Caco-2 (cell line): Measurements from ENCODE around the gene UNC5B. TPM values are rescaled to one million over a fixed set of nuclear protein-coding genes. Genes with fewer than 3 reads are reported as not detected.

Experiments used
- BruUV-seq: library from RNA; stranded (reverse); fragments of 400-500 nt; replicated peaks from 2 replicates; lab custom pipeline; 2021; lab: Mats Ljungman, UMichigan
- CTCF ChIA-PET: fragments of 300-600 bp; sonication (Branson Sonifier 250); formaldehyde crosslinking; loops from one replicate; lab custom pipeline; 2022; ENCODE audit warnings: antibody characterized with exemption; lab: Charles Lee
- POLR2A ChIA-PET: fragments of 300-600 bp; sonication (Branson Sonifier 250); formaldehyde crosslinking; loops from one replicate; lab custom pipeline; 2022; ENCODE audit warnings: antibody characterized with exemption; lab: Charles Lee
- DNase-seq, 2 experiments: peaks; one replicate each; pipeline versions ENCODE4 v3.0.0 to v3.0.0-alpha.2; 2020 to 2022
- H3K27me3 ChIP-seq: replicated peaks from 2 replicates; pipeline ENCODE4 v1.6.0; 2011; ENCODE audit warnings: low read length; ENCODE audit not compliant: control insufficient read depth, insufficient read depth
- H3K36me3 ChIP-seq: 2 replicates; pipeline ENCODE4 v1.5.1; 2011; ENCODE audit warnings: low read length; ENCODE audit not compliant: control insufficient read depth, insufficient read depth
- H3K4me1 ChIP-seq: fragments of 250-450 bp; sonication (Bioruptor Pico); 2 replicates; pipeline ENCODE4 v1.5.1; 2020; ENCODE audit warnings: mild to moderate bottlenecking
- H3K4me3 ChIP-seq: 2 replicates; pipeline ENCODE4 v1.5.1; 2011; ENCODE audit warnings: low read depth, mild to moderate bottlenecking, control low read depth, low read length
- H3K9me3 ChIP-seq: fragments of 250-450 bp; sonication (Bioruptor Pico); 2 replicates; pipeline ENCODE4 v1.5.1; 2020; ENCODE audit warnings: mild to moderate bottlenecking, moderate library complexity
- H3K27ac Mint-ChIP-seq: one replicate; pipeline ENCODE4 v1.8.0; 2022; ENCODE audit warnings: mixed read lengths; ENCODE audit not compliant: unreplicated experiment
- H3K27me3 Mint-ChIP-seq: one replicate; pipeline ENCODE4 v1.8.0; 2022; ENCODE audit warnings: mixed read lengths; ENCODE audit not compliant: insufficient read depth, unreplicated experiment
- H3K36me3 Mint-ChIP-seq: one replicate; pipeline ENCODE4 v1.8.0; 2022; ENCODE audit warnings: mild to moderate bottlenecking, mixed read lengths; ENCODE audit not compliant: insufficient read depth, unreplicated experiment
- H3K4me1 Mint-ChIP-seq: one replicate; pipeline ENCODE4 v1.8.0; 2022; ENCODE audit warnings: low read depth, mixed read lengths; ENCODE audit not compliant: unreplicated experiment
- H3K4me3 Mint-ChIP-seq: one replicate; pipeline ENCODE4 v1.8.0; 2022; ENCODE audit warnings: mild to moderate bottlenecking, moderate library complexity, mixed read lengths; ENCODE audit not compliant: unreplicated experiment
- H3K9me3 Mint-ChIP-seq: one replicate; pipeline ENCODE4 v1.8.0; 2022; ENCODE audit warnings: mixed read lengths; ENCODE audit not compliant: unreplicated experiment
- CTCF ChIP-seq, 2 experiments: fragments of 200-600 bp in 1 of 2; IDR thresholded peaks; 1 replicate in 1 of 2; 2 replicates in 1 of 2; pipeline versions ENCODE4 v1.5.1 to v1.8.0; 2011 to 2022; ENCODE audit warnings: antibody characterized with exemption in 1 of 2, control low read depth in 1 of 2, inconsistent platforms in 1 of 2, low read depth in 1 of 2, low read length in 1 of 2, mild to moderate bottlenecking in 1 of 2, moderate library complexity in 1 of 2; ENCODE audit not compliant: insufficient read depth in 1 of 2, severe bottlenecking in 1 of 2, unreplicated experiment in 1 of 2
- intact Hi-C: fragments of 100-400 bp; cut with micrococcal nuclease; formaldehyde crosslinking; loops from one replicate; pipeline ENCODE4 v1.10.0; 2022; ENCODE audit not compliant: unreplicated experiment
- total RNA-seq: library from RNA; stranded (reverse); gene quantifications from 2 replicates; pipeline ENCODE4 v1.2.3, GENCODE V29; 2022

The UNC5B gene
- total RNA-seq, 1 experiment from 2014 or later: 22.4 TPM

GRCh38 chr10:71184421-71184820 lies 27.9 kb upstream of the UNC5B start:
- Histone ChIP-seq H3K4me3 (no peak overlapping the region), H3K9me3 (no peaks in the 10 kb centered on the region), H3K27me3 (no peaks in the 10 kb centered on the region; the same call in 1 of the 2 replicates), H3K4me1 (no peaks in the 10 kb centered on the region), H3K36me3 (no peaks in the 10 kb centered on the region)
- Mint-ChIP-seq H3K27me3 (peaks cover 13% of the 10 kb centered on the region), H3K4me3 (no peak overlapping the region), H3K27ac (no peak overlapping the region), H3K9me3 (no peaks in the 10 kb centered on the region), H3K4me1 (no peaks in the 10 kb centered on the region), H3K36me3 (no peaks in the 10 kb centered on the region)
- ChIA-PET POLR2A (no interaction called here), CTCF (interaction anchor here (0.5 kb wide), 1 partner anchor 365 kb away, joined by 4 read pairs; no protein-coding TSS in a partner anchor)
- TF ChIP-seq CTCF (IDR thresholded peaks at IDR 0.05; ENCODE audit: insufficient read depth in 1 of 2, low read depth in 1 of 2, low read length in 1 of 2, severe bottlenecking in 1 of 2, unreplicated experiment in 1 of 2): no peak
- BruUV-seq: no TSS peak
- peak in 1 of 2 experiments; percentile 33 for DNase-seq
- intact Hi-C loops: no loop called here

GRCh38 chr10:71185209-71185608 lies 27.2 kb upstream of the UNC5B start:
- intact Hi-C loops: no loop called here
- Mint-ChIP-seq H3K27ac (no peak overlapping the region), H3K36me3 (no peaks in the 10 kb centered on the region), H3K27me3 (peaks cover 16% of the 10 kb centered on the region), H3K4me1 (no peaks in the 10 kb centered on the region), H3K4me3 (no peak overlapping the region), H3K9me3 (no peaks in the 10 kb centered on the region)
- BruUV-seq: no TSS peak
- DNase-seq: peak in 1 of 2 experiments; percentile 22
- ChIA-PET POLR2A (interaction anchor here (0.9 kb wide), 1 partner anchor 298 kb away, joined by 3 read pairs; no protein-coding TSS in a partner anchor), CTCF (no interaction called here)
- Histone ChIP-seq H3K36me3 (no peaks in the 10 kb centered on the region), H3K4me1 (no peaks in the 10 kb centered on the region), H3K27me3 (no peaks in the 10 kb centered on the region; the same call in 1 of the 2 replicates), H3K9me3 (no peaks in the 10 kb centered on the region), H3K4me3 (no peak overlapping the region)
- TF ChIP-seq CTCF (IDR thresholded peaks at IDR 0.05; ENCODE audit: insufficient read depth in 1 of 2, low read depth in 1 of 2, low read length in 1 of 2, severe bottlenecking in 1 of 2, unreplicated experiment in 1 of 2): no peak

- BruUV-seq: no TSS peak
- H3K9me3 ChIP-seq: no peaks in the 10 kb centered on the region
- Mint-ChIP-seq H3K27ac (no peak overlapping the region), H3K27me3 (peaks cover 24% of the 10 kb centered on the region), H3K36me3 (no peaks in the 10 kb centered on the region), H3K9me3 (no peaks in the 10 kb centered on the region), H3K4me1 (no peaks in the 10 kb centered on the region), H3K4me3 (no peak overlapping the region)
- no peaks in the 10 kb centered on the region for H3K4me1 ChIP-seq
- CTCF ChIA-PET: no interaction called here
- no peak overlapping the region for H3K4me3 ChIP-seq
- intact Hi-C loops: no loop called here
- H3K36me3 ChIP-seq: no peaks in the 10 kb centered on the region
- POLR2A ChIA-PET: no interaction called here
- H3K27me3 ChIP-seq: no peaks in the 10 kb centered on the region; the same call in 1 of the 2 replicates
- TF ChIP-seq CTCF (IDR thresholded peaks at IDR 0.05; ENCODE audit: insufficient read depth in 1 of 2, low read depth in 1 of 2, low read length in 1 of 2, severe bottlenecking in 1 of 2, unreplicated experiment in 1 of 2): no peak
- DNase-seq: peak in 1 of 2 experiments; percentile 25
Observed at GRCh38 chr10:71187197-71187596, 25.2 kb upstream of the UNC5B start.
